Mesodermal cell (in vitro differentiated cells): ENCODE data around the gene TAF11L13.
"Not testable (repeated sequence)": the region's sequence is repeated elsewhere in the genome, so short reads cannot be mapped to it uniquely, and the experiment has no call there.

ENCODE experiments used
- H3K27ac ChIP-seq: 2 replicates; pipeline ENCODE4 v1.7.0; 2013; ENCODE audit warnings: mild to moderate bottlenecking, low read depth, low read length, moderate library complexity; ENCODE audit not compliant: severe bottlenecking
- H3K36me3 ChIP-seq: 2 replicates; pipeline ENCODE4 v1.7.1; 2013; ENCODE audit warnings: mild to moderate bottlenecking, low read length, moderate library complexity; ENCODE audit not compliant: control insufficient read depth, insufficient read depth
- H3K4me1 ChIP-seq: one replicate; pipeline ENCODE4 v1.7.1; 2013; ENCODE audit warnings: mild to moderate bottlenecking, low read length; ENCODE audit not compliant: insufficient read depth, control insufficient read depth, poor library complexity, severe bottlenecking
- H3K4me3 ChIP-seq: 2 replicates; pipeline ENCODE4 v1.7.0; 2013; ENCODE audit warnings: low read length, control low read depth, mild to moderate bottlenecking; ENCODE audit not compliant: insufficient read depth, poor library complexity, severe bottlenecking; ENCODE audit errors: extremely low read depth
- H3K9me3 ChIP-seq: 2 replicates; pipeline ENCODE4 v1.7.1; 2013; ENCODE audit warnings: mild to moderate bottlenecking, low read length, moderate library complexity; ENCODE audit not compliant: control insufficient read depth
- WGBS, 2 experiments: methylation state at CpG; one replicate each; pipeline ENCODE4 v1.1.5; 2013; ENCODE audit warnings: missing lambda C conversion rate in 2 of 2; ENCODE audit not compliant: insufficient coverage in 2 of 2; 5-methylcytosine and 5-hydroxymethylcytosine counted together

Gene TAF11L13

GRCh38 chr5:17620627-17621026, 11.3 kb upstream of the TAF11L13 start:
- WGBS, 2 experiments, result 72 to 84% methylated on average over 11 to 15 of the region's 17 CpGs
- Histone ChIP-seq H3K9me3 (no peaks in the 10 kb centered on the region), H3K4me3 (no peak overlapping the region), H3K4me1 (no peaks in the 10 kb centered on the region), H3K36me3 (no peaks in the 10 kb centered on the region), H3K27ac (no peak overlapping the region)

- H3K9me3 ChIP-seq, result no peaks in the 10 kb centered on the region
- 96 to 98% methylated on average over 10 to 11 of the region's 11 CpGs for WGBS, 2 experiments
- H3K4me1 ChIP-seq, result no peaks in the 10 kb centered on the region
- H3K4me3 ChIP-seq, result no peak overlapping the region
- H3K27ac ChIP-seq, result no peak overlapping the region
- H3K36me3 ChIP-seq, result no peaks in the 10 kb centered on the region
Observed at GRCh38 chr5:17625686-17626085, 6.2 kb upstream of the TAF11L13 start.

DNA sequence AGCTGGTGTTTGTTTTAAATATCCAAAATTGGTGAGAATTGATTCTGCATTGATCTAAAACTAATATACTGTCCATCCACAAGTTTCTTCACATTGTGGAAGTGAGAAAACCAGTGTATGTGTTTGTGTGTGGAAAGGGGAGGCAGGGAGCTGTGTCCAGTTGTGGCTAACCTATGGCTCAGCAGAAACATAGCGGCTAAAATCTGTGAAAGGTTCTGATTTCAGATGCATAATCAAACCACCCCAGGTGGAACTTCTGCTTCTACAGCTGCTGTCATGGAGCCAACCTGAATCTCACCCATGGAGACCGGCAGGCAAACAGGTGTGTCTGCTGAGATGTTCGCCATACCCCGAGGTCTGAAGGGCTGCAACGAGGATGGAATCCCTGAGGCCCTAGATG, 2.3 kb downstream of the TAF11L13 start, which contains the start of gene TAF11L14:
Gene TAF11L14 (plus strand): TSS at position 301 of the 400 bp plus-strand sequence.
- H3K36me3 ChIP-seq, result no peaks in the 10 kb centered on the region
- WGBS, 2 experiments, result 65 to 94% methylated on average over 4 to 5 of the region's 5 CpGs
- H3K27ac ChIP-seq, result no peak within 1 kb of the TSS
- no peaks in the 10 kb centered on the region for H3K4me1 ChIP-seq
- no peak within 1 kb of the TSS for H3K4me3 ChIP-seq
- H3K9me3 ChIP-seq, result no peaks in the 10 kb centered on the region

DNA sequence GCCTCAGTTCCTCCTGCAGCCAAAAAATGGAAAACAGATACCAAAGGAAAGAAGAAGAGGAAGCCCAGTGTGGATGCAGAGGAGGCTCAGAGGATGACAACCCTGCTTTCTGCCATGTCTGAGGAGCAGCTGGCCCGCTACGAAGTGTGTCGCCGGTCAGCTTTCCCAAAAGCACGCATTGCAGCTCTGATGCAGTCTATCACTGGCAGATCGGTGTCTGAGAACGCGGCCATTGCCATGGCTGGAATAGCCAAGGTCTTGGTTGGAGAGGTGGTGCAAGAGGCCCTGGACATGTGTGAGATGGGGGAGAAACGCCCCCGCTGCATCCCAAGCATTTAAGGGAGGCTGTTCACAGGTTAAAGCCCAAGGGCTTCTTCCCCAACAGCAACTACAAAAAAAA, 17.3 kb downstream of the TAF11L13 start:
- H3K4me3 ChIP-seq, H3K27ac ChIP-seq, H3K36me3 ChIP-seq, H3K9me3 ChIP-seq, H3K4me1 ChIP-seq: not testable (repeated sequence)
- 90 to 99% methylated on average over 2 to 8 of the region's 10 CpGs for WGBS, 2 experiments

- not testable (repeated sequence) for H3K36me3 ChIP-seq, H3K9me3 ChIP-seq, H3K4me3 ChIP-seq, H3K4me1 ChIP-seq, H3K27ac ChIP-seq
- WGBS, 2 experiments, result 96% methylated on average over 10 to 27 of the region's 32 CpGs
Observed at GRCh38 chr5:17655201-17655759, 23.4 kb downstream of the TAF11L13 start.

DNA sequence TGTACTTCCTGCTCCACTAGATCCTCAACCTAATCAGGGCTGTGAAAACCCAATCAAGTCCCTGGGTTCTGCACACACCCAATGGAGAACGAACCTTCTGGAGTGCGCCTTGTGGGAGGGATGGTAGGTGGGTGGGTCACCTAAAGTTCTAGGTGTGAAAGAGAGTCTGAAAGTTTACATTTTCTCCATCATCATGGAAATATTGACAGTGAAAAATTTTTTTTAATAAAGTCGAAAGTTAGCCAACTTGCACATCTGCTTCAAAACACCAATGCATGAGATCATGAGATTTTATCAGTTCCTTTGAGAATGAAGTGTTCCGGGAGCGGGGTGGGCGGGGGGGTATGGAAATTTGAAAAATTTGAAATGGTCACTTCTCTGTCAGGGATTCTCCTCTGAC, 24.0 kb downstream of the TAF11L13 start:
- no peak overlapping the region for H3K4me3 ChIP-seq
- H3K27ac ChIP-seq, result no peak overlapping the region
- H3K4me1 ChIP-seq, result no peaks in the 10 kb centered on the region
- WGBS, 2 experiments, result 80% methylated on average over 1 of the region's 6 CpGs; no CpG with 5 or more reads in 1 of the 2 experiments
- H3K36me3 ChIP-seq, result no peaks in the 10 kb centered on the region
- no peaks in the 10 kb centered on the region for H3K9me3 ChIP-seq

GRCh38 chr5:17663182-17663581, 31.3 kb downstream of the TAF11L13 start:
- no peaks in the 10 kb centered on the region for H3K36me3 ChIP-seq
- no peaks in the 10 kb centered on the region for H3K9me3 ChIP-seq
- H3K4me3 ChIP-seq, result no peak overlapping the region
- 88 to 93% methylated on average over 2 to 7 of the region's 8 CpGs for WGBS, 2 experiments
- no peak overlapping the region for H3K27ac ChIP-seq
- no peaks in the 10 kb centered on the region for H3K4me1 ChIP-seq

GRCh38 chr5:17665836-17666235, 33.9 kb downstream of the TAF11L13 start:
- Histone ChIP-seq H3K4me3 (no peak overlapping the region), H3K27ac (no peak overlapping the region), H3K9me3 (no peaks in the 10 kb centered on the region), H3K4me1 (no peaks in the 10 kb centered on the region), H3K36me3 (no peaks in the 10 kb centered on the region)
- 100% methylated on average over 1 of the region's 2 CpGs for WGBS, 2 experiments

- Histone ChIP-seq H3K4me1 (no peaks in the 10 kb centered on the region), H3K4me3 (no peak overlapping the region), H3K27ac (no peak overlapping the region), H3K9me3 (no peaks in the 10 kb centered on the region), H3K36me3 (no peaks in the 10 kb centered on the region)
- no CpG with 5 or more reads among the region's 3 CpGs for WGBS, 2 experiments
Observed at GRCh38 chr5:17666726-17667235, 34.9 kb downstream of the TAF11L13 start.

DNA sequence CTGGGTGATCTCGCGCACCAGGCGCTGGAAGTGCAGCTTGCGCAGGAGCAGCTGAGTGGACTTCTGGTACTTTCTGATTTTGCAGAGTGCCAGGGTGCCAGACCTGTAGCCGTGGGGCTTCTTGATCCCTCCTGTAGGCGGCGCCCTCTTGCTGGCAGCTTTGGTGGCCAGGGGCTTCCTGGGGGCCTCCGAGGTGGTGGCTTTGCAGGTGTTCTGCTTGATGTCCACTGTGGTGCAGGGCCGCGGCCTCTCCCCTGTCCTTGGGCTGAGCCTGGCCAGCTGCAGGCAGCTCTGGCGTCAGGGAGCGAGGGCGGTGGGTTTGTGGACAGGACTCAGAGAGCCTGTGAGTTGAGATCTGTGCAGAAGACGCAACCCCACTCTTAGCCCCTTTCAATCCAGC, 38.5 kb downstream of the TAF11L13 start:
- H3K4me1 ChIP-seq, result no peaks in the 10 kb centered on the region
- no peak overlapping the region for H3K27ac ChIP-seq
- H3K36me3 ChIP-seq, result no peaks in the 10 kb centered on the region
- H3K9me3 ChIP-seq, result no peaks in the 10 kb centered on the region
- 91 to 97% methylated on average over 9 to 13 of the region's 14 CpGs for WGBS, 2 experiments
- H3K4me3 ChIP-seq, result no peak overlapping the region

GRCh38 chr5:17678751-17679324, 47.0 kb downstream of the TAF11L13 start:
- H3K4me1 ChIP-seq, result no peaks in the 10 kb centered on the region
- no peaks in the 10 kb centered on the region for H3K9me3 ChIP-seq
- 91 to 100% methylated on average over 1 to 2 of the region's 4 CpGs for WGBS, 2 experiments
- H3K36me3 ChIP-seq, result no peaks in the 10 kb centered on the region
- no peak overlapping the region for H3K27ac ChIP-seq
- no peak overlapping the region for H3K4me3 ChIP-seq
